ENCODE results near the gene UTS2.

- no peak for TF ChIP-seq POLR2AphosphoS5 (IDR thresholded peaks at IDR 0.05; ENCODE audit: borderline replicate concordance, low read depth, low read length)
- TF ChIP-seq EZH2 (IDR thresholded peaks at IDR 0.05): no peak
These were observed 46.1 kb upstream of the UTS2 start for GRCh38 chr1:7898962-7899361.
